SKM-1 (cell line): Measurements from ENCODE around the gene BMP10.
A peak's percentile ranks its signal among the peaks of the same experiment; 100 is the strongest.
"Not testable (repeated sequence)": the region's sequence is repeated elsewhere in the genome, so short reads cannot be mapped to it uniquely, and the experiment has no call there.

Experiments used
- DNase-seq: peaks from one replicate; lab custom pipeline; 2025; ENCODE audit not compliant: unreplicated experiment; lab: John Stamatoyannopoulos, UW

The BMP10 gene

DNA sequence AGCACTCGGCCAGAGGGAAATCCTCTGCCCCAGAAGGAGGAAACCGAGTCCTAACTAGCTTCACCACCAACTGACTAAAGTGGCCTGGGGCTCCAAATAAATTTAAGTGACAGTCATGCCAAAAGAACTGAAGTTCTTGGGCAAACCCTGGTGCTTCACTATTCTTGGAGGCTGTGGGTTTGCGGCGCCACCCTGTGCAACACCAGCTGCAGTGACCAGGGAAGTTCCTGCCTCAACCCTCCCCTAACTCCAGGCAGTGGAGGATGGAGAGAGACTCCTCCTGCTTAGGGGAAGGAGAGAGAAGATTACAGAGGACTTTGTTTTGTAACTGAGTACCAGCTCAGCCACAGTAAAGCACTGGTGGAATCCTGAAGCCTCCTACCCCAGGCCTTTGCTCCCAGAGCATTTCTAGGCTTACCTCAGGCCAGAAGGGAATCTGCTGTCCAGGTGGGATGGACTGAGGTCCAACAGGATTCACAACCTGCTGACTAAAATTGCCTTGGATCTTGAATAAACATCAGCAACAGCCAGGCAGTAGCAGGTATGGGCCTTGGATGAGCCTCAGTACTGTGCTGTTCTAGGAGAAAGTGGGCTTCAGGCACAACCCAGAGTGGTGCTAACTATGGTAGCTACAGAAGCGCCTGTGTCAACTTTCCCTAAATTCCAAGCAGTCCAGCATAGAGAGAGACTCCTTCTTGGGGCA is 29.4 kb upstream of the BMP10 start:
- no peak for DNase-seq

- not testable (repeated sequence) for DNase-seq
Observed at GRCh38 chr2:68895981-68896380, 24.8 kb upstream of the BMP10 start.

- DNase-seq = no peak
Observed at GRCh38 chr2:68889500-68889899, 18.3 kb upstream of the BMP10 start.

DNA sequence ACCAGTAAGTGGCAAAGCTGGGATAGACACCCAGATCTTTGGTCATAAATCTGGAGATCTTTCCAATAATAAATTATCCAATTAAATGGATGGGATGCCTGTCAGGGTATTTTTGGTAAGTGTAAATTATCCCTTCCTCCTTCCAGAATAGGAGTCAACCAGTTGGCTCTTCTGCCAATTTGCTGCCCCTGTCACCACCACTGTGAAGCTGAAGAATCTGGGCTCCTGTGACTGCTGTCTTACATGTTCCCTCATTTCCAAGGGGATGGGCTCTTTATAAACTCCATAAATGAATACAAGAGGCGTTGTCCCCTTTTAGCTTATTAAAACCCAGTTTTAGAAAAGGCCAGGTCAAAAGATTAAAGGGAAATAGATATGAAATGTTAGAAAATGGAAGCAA is 17.8 kb upstream of the BMP10 start:
- DNase-seq = no peak

GRCh38 chr2:68888038-68888704 is 17.0 kb upstream of the BMP10 start:
- DNase-seq = no peak

DNA sequence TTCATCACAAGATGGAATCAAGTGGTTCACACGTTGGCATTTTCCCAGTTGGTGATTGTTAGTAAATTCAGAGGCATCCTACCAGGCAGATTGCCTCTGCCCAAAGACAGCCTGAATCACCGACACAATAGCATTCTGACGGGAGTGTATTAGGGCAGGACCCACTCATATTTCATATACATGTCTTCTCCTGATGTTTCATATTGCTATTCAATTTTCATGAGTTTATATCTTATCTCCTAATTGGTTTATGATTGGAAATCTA is 14.5 kb upstream of the BMP10 start:
- no peak for DNase-seq

GRCh38 chr2:68885074-68885810 is 14.0 kb upstream of the BMP10 start:
- no peak for DNase-seq

- no peak for DNase-seq
Observed at GRCh38 chr2:68880213-68880612, 9.0 kb upstream of the BMP10 start.

DNA sequence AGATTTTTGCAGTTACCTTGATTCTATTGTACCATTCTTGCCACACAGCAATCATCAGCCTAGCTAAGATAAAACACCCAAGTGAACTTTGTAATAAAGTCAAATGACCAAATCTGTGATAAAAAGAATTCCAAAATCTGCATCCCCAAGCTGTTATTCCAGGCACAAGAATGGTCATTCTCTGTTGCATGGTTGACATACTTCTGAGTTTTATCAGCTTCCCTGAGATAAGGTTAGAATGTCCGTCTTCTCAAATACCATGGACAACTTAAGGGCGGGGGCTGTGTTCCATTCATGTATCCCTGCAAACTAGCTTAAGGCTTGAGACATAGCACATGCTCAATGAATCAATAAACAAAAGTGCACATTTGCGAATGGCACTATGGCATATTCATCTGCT is 8.1 kb upstream of the BMP10 start:
- no peak for DNase-seq

GRCh38 chr2:68878753-68879152 is 7.6 kb upstream of the BMP10 start:
- DNase-seq = no peak

GRCh38 chr2:68878071-68878711 is 7.0 kb upstream of the BMP10 start:
- DNase-seq = no peak

DNA sequence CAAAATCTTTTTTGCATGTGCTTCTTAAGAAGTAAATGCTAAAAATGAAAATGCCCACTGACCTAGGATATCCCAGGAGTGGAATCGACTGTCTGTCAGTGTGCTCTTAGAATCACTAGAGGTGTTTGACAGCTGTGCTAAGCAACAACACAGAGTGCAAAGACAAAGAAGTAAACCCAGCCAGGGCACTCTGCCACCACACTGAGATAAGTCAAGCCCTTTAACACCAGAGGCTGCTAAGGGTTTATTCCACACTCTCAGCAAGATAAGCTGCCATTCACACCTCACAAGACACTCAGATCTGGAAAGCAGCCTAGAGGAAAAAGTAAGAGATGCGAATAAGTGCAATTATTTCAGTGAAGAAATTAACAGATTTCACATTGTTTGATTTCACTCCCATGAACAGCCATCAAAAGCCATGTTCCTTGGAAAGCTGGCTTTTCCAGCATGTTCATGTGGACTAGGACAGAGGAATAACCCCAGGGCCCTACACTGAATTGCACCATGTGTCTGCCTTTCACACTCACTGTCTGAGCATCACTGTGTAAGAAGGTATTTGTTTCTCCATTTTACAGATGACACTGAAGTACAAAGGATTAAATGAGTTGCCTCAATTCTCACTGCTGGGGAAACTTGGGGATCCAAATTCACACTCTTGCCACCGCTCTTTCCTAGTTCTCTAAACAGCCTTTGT is 6.0 kb upstream of the BMP10 start:
- no peak for DNase-seq

DNA sequence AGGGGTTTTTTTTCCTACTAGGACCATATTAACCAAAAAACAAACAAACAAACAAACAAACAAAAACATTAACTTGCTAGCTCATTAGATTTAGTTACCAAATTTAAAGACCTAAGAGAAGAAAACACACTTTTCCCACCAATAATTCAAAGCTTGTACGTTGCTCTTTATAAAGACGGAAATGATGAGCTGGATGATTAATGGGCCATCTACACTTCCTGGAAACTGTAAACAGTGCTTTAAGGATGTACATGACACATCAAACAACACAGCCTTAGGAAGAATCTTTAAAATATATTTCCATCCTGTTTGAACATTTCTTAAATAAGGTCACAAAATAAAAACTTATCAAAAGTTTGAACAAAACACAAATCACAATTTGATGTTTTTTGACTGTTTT is 982 bp downstream of the BMP10 start:
- no peak for DNase-seq

GRCh38 chr2:68865108-68865507 is 6.1 kb downstream of the BMP10 start:
- no peak for DNase-seq

DNA sequence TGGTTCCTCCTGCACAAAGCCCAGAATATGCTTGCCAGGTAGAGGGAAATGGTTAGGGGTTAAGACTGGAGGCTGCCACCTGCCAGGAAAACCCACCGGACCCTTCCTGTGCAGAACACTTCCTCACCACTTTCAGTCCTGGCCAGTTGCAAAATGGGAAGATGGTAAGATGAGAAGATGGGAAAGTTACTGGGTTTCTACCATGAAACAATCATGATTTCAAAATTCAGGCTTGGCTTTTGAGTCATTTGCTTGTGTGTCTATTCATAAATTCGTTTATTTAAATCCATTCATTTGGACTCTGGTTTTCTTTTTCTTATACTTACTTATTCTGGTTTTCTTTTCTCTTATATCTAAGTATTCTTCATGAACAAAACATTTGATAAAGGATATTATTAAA is 7.2 kb downstream of the BMP10 start:
- DNase-seq = no peak

DNA sequence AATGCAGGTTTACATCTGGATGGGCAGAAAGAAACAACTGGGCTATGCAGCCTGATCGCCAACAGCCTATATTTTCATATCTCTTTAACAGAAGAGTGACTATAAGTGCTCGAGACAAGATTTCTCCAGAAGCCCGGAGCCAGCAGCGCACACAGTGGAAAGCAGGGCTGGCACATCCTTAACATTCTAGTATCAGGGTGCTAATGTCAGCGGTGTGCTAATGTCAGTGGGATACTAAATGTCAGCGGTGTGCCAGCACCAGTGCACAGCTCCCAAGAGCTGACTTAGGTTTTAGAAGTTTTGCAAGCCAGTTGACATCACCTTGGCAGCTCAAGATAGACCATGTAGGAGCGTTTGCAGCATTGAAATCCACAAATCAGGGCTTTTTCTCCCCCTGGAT is 8.3 kb downstream of the BMP10 start:
- DNase-seq = no peak

- DNase-seq = peak; percentile 49
Observed at GRCh38 chr2:68861330-68861729, 9.9 kb downstream of the BMP10 start.

DNA sequence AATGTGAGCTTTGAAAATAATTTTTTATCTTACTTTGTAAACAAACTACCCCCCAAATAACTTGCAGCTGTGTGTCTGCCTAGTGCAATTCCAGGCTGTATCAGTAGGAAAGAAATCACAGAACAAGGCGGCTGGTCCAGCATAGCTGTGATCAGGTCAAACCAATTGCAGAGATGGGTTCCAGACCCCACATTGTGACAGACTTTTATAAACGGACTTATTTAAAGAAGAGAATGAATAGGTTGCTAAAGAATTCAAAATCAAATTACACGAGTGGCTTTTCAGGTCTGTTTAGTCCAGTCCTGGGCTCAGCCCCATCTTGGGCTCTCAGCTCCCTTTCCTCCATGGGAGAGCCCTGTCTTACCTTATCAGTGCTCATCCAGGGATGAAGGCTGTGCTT is 11.1 kb downstream of the BMP10 start:
- no peak for DNase-seq

GRCh38 chr2:68857855-68858456 is 13.2 kb downstream of the BMP10 start:
- DNase-seq = peak; percentile 29

GRCh38 chr2:68857202-68857845 is 13.9 kb downstream of the BMP10 start:
- peak; percentile 28 for DNase-seq

DNA sequence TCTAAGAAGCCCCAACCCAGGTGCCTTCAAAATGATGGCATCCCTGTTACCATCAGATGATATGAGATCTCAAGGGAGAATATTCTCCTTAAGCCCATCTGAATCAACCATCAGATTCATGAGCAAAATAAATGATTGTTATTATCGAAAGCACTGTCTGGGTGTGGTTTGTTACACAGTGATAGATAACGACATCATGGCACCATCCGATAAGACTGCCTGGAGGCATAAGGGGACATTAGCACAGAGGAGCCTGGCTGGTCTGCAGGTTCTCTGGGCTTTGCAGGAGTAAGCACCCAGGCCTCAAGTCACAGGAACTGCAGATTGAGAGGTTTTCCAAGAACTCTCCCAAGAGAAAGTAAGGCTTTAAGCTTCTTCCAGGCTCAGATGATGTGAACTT is 15.6 kb downstream of the BMP10 start:
- no peak for DNase-seq
